ENCODE data around the gene CTDSP2.

DNA sequence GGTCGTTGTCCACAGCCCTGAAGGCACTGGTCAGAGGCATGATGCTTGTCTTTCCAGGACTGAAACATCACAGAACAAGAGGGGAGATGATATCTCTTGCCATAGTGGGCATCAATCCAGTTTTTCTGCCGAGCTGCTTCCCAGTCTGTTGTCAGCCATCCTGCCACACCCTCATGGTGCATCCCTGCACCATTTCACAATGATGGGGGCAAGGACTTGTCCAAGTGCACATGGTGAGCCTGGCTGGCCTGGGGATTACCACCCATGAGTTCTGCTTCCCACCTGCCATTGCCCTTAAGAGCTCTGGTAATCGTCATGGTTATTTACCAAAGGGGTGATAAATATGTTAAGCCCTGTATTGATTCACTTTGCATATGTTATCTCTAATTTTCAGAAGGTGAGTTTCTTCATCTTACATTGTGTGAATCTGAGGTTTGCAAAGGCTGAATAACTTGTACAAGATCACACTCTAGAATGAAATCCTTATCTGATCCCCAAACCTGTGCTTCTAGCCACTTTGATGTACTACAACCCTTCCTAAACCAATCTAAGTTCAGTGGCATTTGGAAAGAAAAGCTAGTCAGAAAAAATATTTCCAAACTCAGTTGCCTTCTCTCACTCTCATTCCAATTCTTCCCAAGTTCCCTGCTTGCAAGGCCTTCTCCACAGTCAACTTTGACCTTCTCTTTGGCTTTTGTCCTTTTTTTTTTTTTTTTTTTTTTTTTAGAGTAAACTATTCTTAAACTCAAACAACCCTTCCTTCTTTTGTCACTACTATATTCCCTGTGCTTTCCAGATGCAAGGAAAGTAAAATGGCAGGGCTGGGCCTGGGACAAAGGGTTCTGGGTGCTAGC is 30.3 kb downstream of the CTDSP2 start:
- TF ChIP-seq POLR2AphosphoS5 (IDR thresholded peaks at IDR 0.05) (peak in 1 of 4 donors; percentile 23), POLR2A (IDR thresholded peaks at IDR 0.05) (no peak)
- TF ChIP-seq, protein P1, sequence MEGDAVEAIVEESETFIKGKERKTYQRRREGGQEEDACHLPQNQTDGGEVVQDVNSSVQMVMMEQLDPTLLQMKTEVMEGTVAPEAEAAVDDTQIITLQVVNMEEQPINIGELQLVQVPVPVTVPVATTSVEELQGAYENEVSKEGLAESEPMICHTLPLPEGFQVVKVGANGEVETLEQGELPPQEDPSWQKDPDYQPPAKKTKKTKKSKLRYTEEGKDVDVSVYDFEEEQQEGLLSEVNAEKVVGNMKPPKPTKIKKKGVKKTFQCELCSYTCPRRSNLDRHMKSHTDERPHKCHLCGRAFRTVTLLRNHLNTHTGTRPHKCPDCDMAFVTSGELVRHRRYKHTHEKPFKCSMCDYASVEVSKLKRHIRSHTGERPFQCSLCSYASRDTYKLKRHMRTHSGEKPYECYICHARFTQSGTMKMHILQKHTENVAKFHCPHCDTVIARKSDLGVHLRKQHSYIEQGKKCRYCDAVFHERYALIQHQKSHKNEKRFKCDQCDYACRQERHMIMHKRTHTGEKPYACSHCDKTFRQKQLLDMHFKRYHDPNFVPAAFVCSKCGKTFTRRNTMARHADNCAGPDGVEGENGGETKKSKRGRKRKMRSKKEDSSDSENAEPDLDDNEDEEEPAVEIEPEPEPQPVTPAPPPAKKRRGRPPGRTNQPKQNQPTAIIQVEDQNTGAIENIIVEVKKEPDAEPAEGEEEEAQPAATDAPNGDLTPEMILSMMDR (IDR thresholded peaks at IDR 0.05): no peak

Measured in sigmoid colon (tissue), 4 donors.